PFSK-1 (cell line): Measurements from ENCODE around the gene MEGF11.

ENCODE experiments used
- FOXP2 ChIP-seq: optimal IDR thresholded peaks from 2 replicates; pipeline ENCODE3; 2011; ENCODE audit warnings: borderline replicate concordance, control low read depth, inconsistent platforms; ENCODE audit not compliant: insufficient read depth; ENCODE audit errors: extremely low read length, extremely low read depth
- POLR2AphosphoS5 ChIP-seq: IDR thresholded peaks from 2 replicates; pipeline ENCODE4 v1.6.1; 2012; ENCODE audit warnings: low read depth, mild to moderate bottlenecking, control low read depth, low read length, moderate library complexity
- SIN3A ChIP-seq: IDR thresholded peaks from 2 replicates; pipeline ENCODE4 v1.6.1; 2012; ENCODE audit warnings: mild to moderate bottlenecking, low read length, moderate library complexity, borderline replicate concordance; ENCODE audit not compliant: insufficient read depth
- TAF1 ChIP-seq: IDR thresholded peaks from 2 replicates; pipeline ENCODE4 v1.6.1; 2012; ENCODE audit warnings: low read length, control low read depth, borderline replicate concordance; ENCODE audit not compliant: insufficient read depth
- TF ChIP-seq, protein P1 (sequence below), 2 experiments: IDR thresholded peaks; 2 replicates each; pipeline versions ENCODE4 v1.6.1 to v1.8.0; 2011 to 2012; ENCODE audit warnings: low read depth in 2 of 2, low read length in 2 of 2, control low read depth in 1 of 2, inconsistent platforms in 1 of 2, mild to moderate bottlenecking in 1 of 2, moderate library complexity in 1 of 2; ENCODE audit not compliant: insufficient read depth in 1 of 2

MEGF11 gene

DNA sequence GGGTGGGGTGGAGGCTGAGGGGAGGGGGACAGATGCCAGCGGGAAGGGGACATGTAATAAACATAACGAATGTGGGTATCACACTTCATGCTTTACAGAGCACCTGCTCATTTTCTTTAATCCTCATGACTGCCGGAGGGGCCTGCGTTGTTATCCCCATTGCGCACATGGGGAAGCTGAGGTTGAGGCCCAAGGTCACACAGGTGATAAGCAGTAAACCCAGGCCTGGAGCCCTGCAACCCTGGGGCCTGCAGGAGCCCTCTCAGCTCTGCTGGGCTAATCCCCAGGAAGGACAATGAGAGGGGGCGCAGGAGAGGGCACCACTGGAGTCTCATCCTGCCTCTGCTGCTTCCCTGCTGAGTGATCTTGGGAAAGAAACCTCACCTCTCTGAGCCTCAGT is 64.3 kb downstream of the MEGF11 start:
- TF ChIP-seq SIN3A (no peak), TAF1 (no peak), POLR2AphosphoS5 (no peak)
- TF ChIP-seq, protein P1, sequence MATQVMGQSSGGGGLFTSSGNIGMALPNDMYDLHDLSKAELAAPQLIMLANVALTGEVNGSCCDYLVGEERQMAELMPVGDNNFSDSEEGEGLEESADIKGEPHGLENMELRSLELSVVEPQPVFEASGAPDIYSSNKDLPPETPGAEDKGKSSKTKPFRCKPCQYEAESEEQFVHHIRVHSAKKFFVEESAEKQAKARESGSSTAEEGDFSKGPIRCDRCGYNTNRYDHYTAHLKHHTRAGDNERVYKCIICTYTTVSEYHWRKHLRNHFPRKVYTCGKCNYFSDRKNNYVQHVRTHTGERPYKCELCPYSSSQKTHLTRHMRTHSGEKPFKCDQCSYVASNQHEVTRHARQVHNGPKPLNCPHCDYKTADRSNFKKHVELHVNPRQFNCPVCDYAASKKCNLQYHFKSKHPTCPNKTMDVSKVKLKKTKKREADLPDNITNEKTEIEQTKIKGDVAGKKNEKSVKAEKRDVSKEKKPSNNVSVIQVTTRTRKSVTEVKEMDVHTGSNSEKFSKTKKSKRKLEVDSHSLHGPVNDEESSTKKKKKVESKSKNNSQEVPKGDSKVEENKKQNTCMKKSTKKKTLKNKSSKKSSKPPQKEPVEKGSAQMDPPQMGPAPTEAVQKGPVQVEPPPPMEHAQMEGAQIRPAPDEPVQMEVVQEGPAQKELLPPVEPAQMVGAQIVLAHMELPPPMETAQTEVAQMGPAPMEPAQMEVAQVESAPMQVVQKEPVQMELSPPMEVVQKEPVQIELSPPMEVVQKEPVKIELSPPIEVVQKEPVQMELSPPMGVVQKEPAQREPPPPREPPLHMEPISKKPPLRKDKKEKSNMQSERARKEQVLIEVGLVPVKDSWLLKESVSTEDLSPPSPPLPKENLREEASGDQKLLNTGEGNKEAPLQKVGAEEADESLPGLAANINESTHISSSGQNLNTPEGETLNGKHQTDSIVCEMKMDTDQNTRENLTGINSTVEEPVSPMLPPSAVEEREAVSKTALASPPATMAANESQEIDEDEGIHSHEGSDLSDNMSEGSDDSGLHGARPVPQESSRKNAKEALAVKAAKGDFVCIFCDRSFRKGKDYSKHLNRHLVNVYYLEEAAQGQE (IDR thresholded peaks at IDR 0.05; ENCODE audit: insufficient read depth in 1 of 2, low read depth in 2 of 2, low read length in 2 of 2) = no peak

DNA sequence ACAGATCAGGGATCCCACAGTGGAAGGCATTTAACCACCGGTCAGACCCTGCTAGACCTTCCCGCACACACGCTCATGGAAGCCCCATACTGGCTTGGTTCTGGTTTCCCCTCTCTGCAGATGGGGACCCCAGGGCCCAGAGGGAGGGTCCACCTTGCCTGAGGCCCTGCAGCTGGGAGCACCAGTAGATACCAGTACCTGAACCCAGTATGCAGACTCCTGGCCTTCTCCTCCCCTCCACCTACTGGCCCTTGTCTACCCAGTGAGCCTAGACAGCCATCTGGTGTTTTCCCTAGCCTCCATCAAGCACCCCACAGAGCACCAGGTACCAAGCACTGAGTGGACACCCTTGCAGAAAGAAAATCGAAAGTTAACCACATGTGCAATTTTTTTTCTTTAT is 65.1 kb downstream of the MEGF11 start:
- TF ChIP-seq FOXP2 (no peak), SIN3A (no peak), TAF1 (no peak), POLR2AphosphoS5 (no peak)
- TF ChIP-seq, protein P1 (IDR thresholded peaks at IDR 0.05; ENCODE audit: insufficient read depth in 1 of 2, low read depth in 2 of 2, low read length in 2 of 2) = no peak

DNA sequence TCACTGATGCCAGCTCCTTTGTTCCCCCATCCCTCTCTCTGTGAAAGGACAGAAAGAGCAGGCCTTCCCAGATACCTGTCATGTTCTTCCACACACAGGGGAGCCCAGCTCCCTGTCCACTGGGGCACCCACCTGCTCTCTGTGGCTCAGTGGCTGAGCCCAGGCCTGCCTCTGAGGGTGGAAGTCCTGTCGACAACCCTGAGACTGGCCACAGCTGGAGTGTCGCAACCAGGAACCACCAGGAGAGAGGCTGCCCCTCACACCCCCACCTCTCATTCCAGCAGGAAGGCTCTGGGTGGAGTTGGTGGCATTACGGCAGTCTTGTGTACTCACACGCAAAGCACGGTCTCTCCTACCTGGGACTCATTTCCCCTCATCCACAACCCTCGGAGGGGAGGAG is 66.3 kb downstream of the MEGF11 start:
- no peak for TF ChIP-seq POLR2AphosphoS5
- TF ChIP-seq, protein P1 (IDR thresholded peaks at IDR 0.05; ENCODE audit: insufficient read depth in 1 of 2, low read depth in 2 of 2, low read length in 2 of 2) = no peak

DNA sequence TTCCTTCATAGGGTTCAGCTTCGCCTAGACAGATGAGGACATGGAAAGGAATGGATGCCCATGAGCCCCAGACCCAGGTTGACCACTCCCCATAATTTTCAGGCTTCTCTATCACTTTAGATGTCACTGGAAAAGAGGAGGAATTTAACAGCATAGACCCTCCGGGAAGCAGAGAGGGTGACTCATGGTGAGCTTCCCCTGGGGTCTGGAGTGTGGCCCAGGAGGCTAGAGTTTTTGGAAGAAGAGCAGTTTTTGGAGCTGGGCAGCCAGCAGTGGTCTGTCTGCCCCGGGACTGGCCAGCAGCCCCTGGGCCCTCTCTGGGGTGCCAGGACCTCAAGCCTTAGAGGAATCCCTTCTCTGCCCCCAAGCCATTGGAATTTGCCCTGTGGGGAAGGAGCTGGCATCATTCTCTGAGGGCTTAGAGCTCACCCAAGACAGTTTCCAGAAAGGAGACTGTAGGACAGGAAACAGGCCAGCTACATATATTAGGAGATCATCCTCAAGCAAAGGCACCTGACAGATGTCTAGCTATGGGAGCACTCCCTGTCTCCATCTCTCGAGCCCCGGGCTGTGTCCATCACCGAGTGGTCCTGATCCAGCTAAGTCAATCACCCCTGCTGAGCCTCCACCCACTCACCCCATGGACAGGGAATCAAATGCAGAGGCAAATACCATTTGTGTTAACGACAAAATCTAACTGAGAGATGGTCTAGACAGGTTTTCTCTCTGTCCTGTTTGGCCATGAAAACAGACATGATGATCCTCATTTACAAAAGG is 67.3 kb downstream of the MEGF11 start:
- TF ChIP-seq POLR2AphosphoS5 = no peak
- no peak for TF ChIP-seq FOXP2
- TF ChIP-seq, protein P1 (IDR thresholded peaks at IDR 0.05; ENCODE audit: insufficient read depth in 1 of 2, low read depth in 2 of 2, low read length in 2 of 2) = no peak
- no peak for TF ChIP-seq SIN3A
- no peak for TF ChIP-seq TAF1
